Esophagus muscularis mucosa (tissue), 3 donors: Measurements from ENCODE around the gene B4GALT5.

Source experiments
- CTCF ChIP-seq, 3 experiments: fragments of 200-600 bp in 2 of 3; fragments of 450-650 bp in 1 of 3; sonication (generic) in 2 of 3; IDR thresholded peaks; one replicate each; pipeline ENCODE4 v1.5.1; 2017 to 2019; ENCODE audit warnings: antibody characterized with exemption in 3 of 3, mild to moderate bottlenecking in 2 of 3, moderate library complexity in 1 of 3
- POLR2A ChIP-seq: fragments of 450-650 bp; IDR thresholded peaks from one replicate; pipeline ENCODE4 v1.6.1; 2017; ENCODE audit warnings: antibody characterized with exemption, moderate library complexity, mild to moderate bottlenecking, low read depth
- POLR2AphosphoS5 ChIP-seq, 2 donors: sonication (generic); formaldehyde crosslinking; IDR thresholded peaks; one replicate each; pipeline ENCODE4 v1.6.1; 2017; ENCODE audit warnings: antibody characterized with exemption in 2 of 2

GRCh38 chr20:49692941-49693340, 20.7 kb downstream of the B4GALT5 start:
- no peak for TF ChIP-seq CTCF (IDR thresholded peaks at IDR 0.05)
- no peak for TF ChIP-seq POLR2A
- TF ChIP-seq POLR2AphosphoS5 (IDR thresholded peaks at IDR 0.05) = no peak
